Epithelial cell of proximal tubule (primary cell): Measurements from ENCODE around the gene LBX2. TPM values are rescaled to one million over a fixed set of nuclear protein-coding genes. Genes with fewer than 3 reads are reported as not detected.

ENCODE experiments used
- DNase-seq: peaks from one replicate; pipeline ENCODE4 v3.0.0-alpha.2; 2011; ENCODE audit warnings: low read depth
- H3K4me3 ChIP-seq: 2 replicates; pipeline ENCODE4 v1.5.1; 2011; ENCODE audit warnings: low read depth, mild to moderate bottlenecking, low read length
- CTCF ChIP-seq: conservative IDR thresholded peaks from 2 replicates; pipeline ENCODE4 v1.5.1; 2012; ENCODE audit warnings: low read depth, mild to moderate bottlenecking, low read length
- total RNA-seq: library from RNA; depleted of rRNA; stranded (reverse); fragments of >200 nt; gene quantifications from 2 replicates; pipeline ENCODE4 v1.2.3, GENCODE V29; 2015

Gene LBX2
- total RNA-seq, 1 donor from 2014 or later: 1.3 TPM

GRCh38 chr2:74537140-74537539, 37.7 kb upstream of the LBX2 start:
- TF ChIP-seq CTCF: no peak
- DNase-seq: no peak
- no peak overlapping the region for H3K4me3 ChIP-seq

GRCh38 chr2:74536166-74536950, 37.0 kb upstream of the LBX2 start:
- H3K4me3 ChIP-seq: no peak overlapping the region
- no peak for DNase-seq
- TF ChIP-seq CTCF: no peak

GRCh38 chr2:74535440-74535965, 36.1 kb upstream of the LBX2 start:
- H3K4me3 ChIP-seq: no peak overlapping the region
- TF ChIP-seq CTCF: no peak
- no peak for DNase-seq

GRCh38 chr2:74534411-74534810, 35.0 kb upstream of the LBX2 start:
- no peak for DNase-seq
- no peak for TF ChIP-seq CTCF
- no peak overlapping the region for H3K4me3 ChIP-seq

GRCh38 chr2:74533464-74533863, 34.1 kb upstream of the LBX2 start:
- TF ChIP-seq CTCF: no peak
- no peak overlapping the region for H3K4me3 ChIP-seq
- DNase-seq: no peak

GRCh38 chr2:74532222-74532621, 32.8 kb upstream of the LBX2 start:
- peak; percentile 41 for TF ChIP-seq CTCF
- H3K4me3 ChIP-seq: no peak overlapping the region
- no peak for DNase-seq

- TF ChIP-seq CTCF: no peak
- H3K4me3 ChIP-seq: no peak overlapping the region
- DNase-seq: no peak
Measured at GRCh38 chr2:74531666-74532065, 32.3 kb upstream of the LBX2 start.
